K562 treated with DMSO at 1 percent for 12 hours (cell line): ENCODE data around the gene PPP1R15A. TPM values are rescaled to one million over a fixed set of nuclear protein-coding genes. Genes with fewer than 3 reads are reported as not detected.

ENCODE experiments used
- total RNA-seq: library from RNA; unstranded; fragments of 300-600 nt; gene quantifications from 2 replicates; pipeline ENCODE4 v1.2.3, GENCODE V29; 2022; ENCODE audit not compliant: insufficient read depth

PPP1R15A gene
- 73.5 and 96.0 TPM in 2 replicates for total RNA-seq

GRCh38 chr19:48872182-48872883 is at the start of gene PPP1R15A:
Gene PPP1R15A, plus strand, starts transcription at chr19:48872421. Its CDS starts 813 bp downstream, at chr19:48873234.

GRCh38 chr19:48836089-48837017 is 35.9 kb upstream of the PPP1R15A start, which contains the start of gene HSD17B14:
Gene HSD17B14, minus strand, starts transcription at chr19:48836491. Its CDS starts 80 bp downstream, at chr19:48836411.

GRCh38 chr19:48868114-48868886 is 3.9 kb upstream of the PPP1R15A start, which contains the start of gene PLEKHA4:
Gene PLEKHA4, minus strand, starts transcription at chr19:48868617. Its CDS starts 997 bp downstream, at chr19:48867620.

GRCh38 chr19:48899781-48900476 is 27.7 kb downstream of the PPP1R15A start, which contains the start of gene NUCB1:
Gene NUCB1, plus strand, starts transcription at chr19:48900312. Its CDS starts 485 bp downstream, at chr19:48900797.

Other genes with a start within 250 kb of the PPP1R15A start
- gene DBP, start 235.0 kb upstream of the PPP1R15A start, total RNA-seq = 17.4 and 19.1 TPM in 2 replicates
- gene CA11, start 226.2 kb upstream of the PPP1R15A start, total RNA-seq = 14.8 and 24.9 TPM in 2 replicates
- 0.96 and 0.98 TPM in 2 replicates for gene NTN5, start 199.4 kb upstream of the PPP1R15A start, total RNA-seq
- gene FUT2, start 176.4 kb upstream of the PPP1R15A start, total RNA-seq = 0.23 TPM in 1 of 2 replicates, not detected in the other
- gene MAMSTR, start 152.7 kb upstream of the PPP1R15A start, total RNA-seq = 0.63 and 0.79 TPM in 2 replicates
- 8.6 and 9.0 TPM in 2 replicates for gene RASIP1, start 131.8 kb upstream of the PPP1R15A start, total RNA-seq
- gene IZUMO1, start 125.5 kb upstream of the PPP1R15A start, total RNA-seq = 0.42 and 0.94 TPM in 2 replicates
- gene FUT1, start 119.8 kb upstream of the PPP1R15A start, total RNA-seq = 3.7 and 11.7 TPM in 2 replicates
- not detected in 2 replicates for gene FGF21, start 116.9 kb upstream of the PPP1R15A start, total RNA-seq
- gene BCAT2, start 61.4 kb upstream of the PPP1R15A start, total RNA-seq = 67.2 and 83.7 TPM in 2 replicates
- gene HSD17B14, start 35.9 kb upstream of the PPP1R15A start, total RNA-seq = 0.88 and 0.99 TPM in 2 replicates
- gene PLEKHA4, start 3.8 kb upstream of the PPP1R15A start, total RNA-seq = 29.6 and 35.9 TPM in 2 replicates
- gene TULP2, start 26.3 kb downstream of the PPP1R15A start, total RNA-seq = 0.88 and 1.4 TPM in 2 replicates
- gene NUCB1, start 27.9 kb downstream of the PPP1R15A start, total RNA-seq = 224 and 349 TPM in 2 replicates
- gene DHDH, start 61.3 kb downstream of the PPP1R15A start, total RNA-seq = 2.6 and 3.0 TPM in 2 replicates
- 81.3 and 96.0 TPM in 2 replicates for gene BAX, start 82.5 kb downstream of the PPP1R15A start, total RNA-seq
- 6,477 and 6,803 TPM in 2 replicates for gene FTL, start 92.9 kb downstream of the PPP1R15A start, total RNA-seq
- gene GYS1, start 120.9 kb downstream of the PPP1R15A start, total RNA-seq = 12.2 and 21.6 TPM in 2 replicates
- 160 and 193 TPM in 2 replicates for gene RUVBL2, start 121.5 kb downstream of the PPP1R15A start, total RNA-seq
- gene LHB, start 144.7 kb downstream of the PPP1R15A start, total RNA-seq = not detected in 2 replicates
- not detected in 2 replicates for gene CGB3, start 151.9 kb downstream of the PPP1R15A start, total RNA-seq
- not detected in 2 replicates for gene CGB2, start 159.5 kb downstream of the PPP1R15A start, total RNA-seq
- gene CGB1, start 164.5 kb downstream of the PPP1R15A start, total RNA-seq = not detected in 2 replicates
- gene CGB5, start 171.4 kb downstream of the PPP1R15A start, total RNA-seq = not detected in 2 replicates
- gene CGB8, start 176.7 kb downstream of the PPP1R15A start, total RNA-seq = not detected in 2 replicates
- not detected in 2 replicates for gene CGB7, start 185.3 kb downstream of the PPP1R15A start, total RNA-seq
- not detected in 2 replicates for gene NTF4, start 192.4 kb downstream of the PPP1R15A start, total RNA-seq
- 0.21 TPM in 1 of 2 replicates, not detected in the other for gene KCNA7, start 200.3 kb downstream of the PPP1R15A start, total RNA-seq
- gene SNRNP70, start 213.0 kb downstream of the PPP1R15A start, total RNA-seq = 156 and 215 TPM in 2 replicates
- gene LIN7B, start 241.9 kb downstream of the PPP1R15A start, total RNA-seq = 15.3 and 16.5 TPM in 2 replicates
- 1.5 and 4.2 TPM in 2 replicates for gene C19orf73, start 246.7 kb downstream of the PPP1R15A start, total RNA-seq
- gene PPFIA3, start 247.1 kb downstream of the PPP1R15A start, total RNA-seq = 13.6 and 16.2 TPM in 2 replicates